Measurements from ENCODE around the gene GABPB2. TPM values are rescaled to one million over a fixed set of nuclear protein-coding genes. Genes with fewer than 3 reads are reported as not detected.
A peak's percentile ranks its signal among the peaks of the same experiment; 100 is the strongest.

GABPB2 gene
- total RNA-seq, 2 experiments from 2014 or later = 13.6 to 14.9 TPM

DNA sequence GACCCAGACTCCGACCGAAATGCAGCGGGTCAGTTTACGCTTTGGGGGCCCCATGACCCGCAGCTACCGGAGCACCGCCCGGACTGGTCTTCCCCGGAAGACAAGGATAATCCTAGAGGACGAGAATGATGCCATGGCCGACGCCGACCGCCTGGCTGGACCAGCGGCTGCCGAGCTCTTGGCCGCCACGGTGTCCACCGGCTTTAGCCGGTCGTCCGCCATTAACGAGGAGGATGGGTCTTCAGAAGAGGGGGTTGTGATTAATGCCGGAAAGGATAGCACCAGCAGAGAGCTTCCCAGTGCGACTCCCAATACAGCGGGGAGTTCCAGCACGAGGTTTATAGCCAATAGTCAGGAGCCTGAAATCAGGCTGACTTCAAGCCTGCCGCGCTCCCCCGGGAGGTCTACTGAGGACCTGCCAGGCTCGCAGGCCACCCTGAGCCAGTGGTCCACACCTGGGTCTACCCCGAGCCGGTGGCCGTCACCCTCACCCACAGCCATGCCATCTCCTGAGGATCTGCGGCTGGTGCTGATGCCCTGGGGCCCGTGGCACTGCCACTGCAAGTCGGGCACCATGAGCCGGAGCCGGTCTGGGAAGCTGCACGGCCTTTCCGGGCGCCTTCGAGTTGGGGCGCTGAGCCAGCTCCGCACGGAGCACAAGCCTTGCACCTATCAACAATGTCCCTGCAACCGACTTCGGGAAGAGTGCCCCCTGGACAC, 22.5 kb upstream of the GABPB2 start:
- CTCF ChIA-PET = interaction anchor here (0.9 to 3.9 kb wide), 18 partner anchors 9 to 428 kb away, joined by 3 to 32 read pairs (median 4); partner anchors contain the start of genes CDC42SE1, GABPB2, MINDY1 and TNFAIP8L2
- peak; percentile 74 for DNase-seq
- Mint-ChIP-seq H3K9me3 (no peaks in the 10 kb centered on the region), H3K27ac (peak overlapping the region; percentile 82), H3K4me1 (ENCODE audit: low read depth) (peaks cover 46% of the 10 kb centered on the region), H3K36me3 (peaks cover 23% of the 10 kb centered on the region), H3K4me3 (peak overlapping the region; percentile 88), H3K27me3 (no peaks in the 10 kb centered on the region)
- intact Hi-C loops (cut with micrococcal nuclease) = loop anchor here (1.0 to 2.0 kb wide), 2 partner anchors 9 to 39 kb away; partner anchors contain the start of gene PRUNE1
- POLR2A ChIA-PET = interaction anchor here (0.7 to 2.1 kb wide), 5 partner anchors 10 to 110 kb away, joined by 3 to 28 read pairs (median 4); partner anchors contain the start of genes CDC42SE1, GABPB2, MINDY1 and PRUNE1

DNA sequence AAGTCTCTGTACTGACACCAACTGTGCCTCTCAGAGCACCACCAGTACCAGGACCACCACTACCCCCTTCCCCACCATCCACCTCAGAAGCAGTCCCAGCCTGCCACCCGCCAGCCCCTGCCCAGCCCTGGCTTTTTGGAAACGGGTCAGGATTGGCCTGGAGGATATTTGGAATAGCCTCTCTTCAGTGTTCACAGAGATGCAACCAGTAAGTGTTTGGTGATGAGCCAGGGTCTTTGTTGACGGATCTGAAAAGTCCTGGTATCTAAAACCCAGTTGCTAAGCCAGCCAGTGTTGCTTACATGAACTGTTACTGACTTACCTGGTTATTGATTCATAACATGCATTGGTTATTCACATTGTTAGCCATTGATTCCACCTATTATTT, 21.9 kb upstream of the GABPB2 start:
- peaks cover 25% of the 10 kb centered on the region for H3K36me3 Mint-ChIP-seq
- peaks cover 44% of the 10 kb centered on the region for H3K4me1 Mint-ChIP-seq (ENCODE audit: low read depth)
- H3K4me3 Mint-ChIP-seq = peak overlapping the region; percentile 88
- no peaks in the 10 kb centered on the region for H3K27me3 Mint-ChIP-seq
- DNase-seq = no peak
- intact Hi-C loops (cut with micrococcal nuclease) = loop anchor here (1.0 to 2.0 kb wide), 2 partner anchors 9 to 40 kb away; partner anchors contain the start of gene PRUNE1
- H3K9me3 Mint-ChIP-seq = no peaks in the 10 kb centered on the region
- POLR2A ChIA-PET = interaction anchor here (0.7 to 2.1 kb wide), 5 partner anchors 9 to 109 kb away, joined by 3 to 28 read pairs (median 4); partner anchors contain the start of genes CDC42SE1, GABPB2, MINDY1 and PRUNE1
- peak overlapping the region; percentile 64 for H3K27ac Mint-ChIP-seq
- CTCF ChIA-PET = interaction anchor here (0.9 to 3.9 kb wide), 14 partner anchors 9 to 202 kb away, joined by 3 to 32 read pairs (median 4); partner anchors contain the start of genes CDC42SE1, GABPB2, MINDY1 and TNFAIP8L2

DNA sequence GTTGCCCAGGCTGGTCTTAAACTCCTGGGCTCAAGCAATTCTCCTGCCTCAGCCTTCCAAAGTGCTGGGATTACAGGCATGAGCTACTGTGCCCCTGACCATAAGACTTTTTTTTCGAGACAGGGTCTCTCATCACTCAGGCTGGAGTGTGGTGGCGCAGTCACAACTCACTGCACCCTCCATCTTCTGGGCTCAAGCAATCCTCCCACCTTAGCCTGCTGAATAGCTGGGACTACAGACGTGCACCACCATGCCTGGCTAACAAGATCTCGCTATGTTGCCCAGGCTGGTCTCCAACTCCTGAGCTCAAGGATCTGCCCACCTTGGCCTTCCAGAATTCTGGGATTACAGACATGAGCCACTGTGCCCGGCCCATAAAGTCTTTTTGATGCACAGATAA, 21.1 kb upstream of the GABPB2 start:
- peak overlapping the region; percentile 32 for H3K4me3 Mint-ChIP-seq
- H3K36me3 Mint-ChIP-seq = peaks cover 31% of the 10 kb centered on the region
- H3K4me1 Mint-ChIP-seq (ENCODE audit: low read depth) = peaks cover 48% of the 10 kb centered on the region
- DNase-seq = no peak
- ChIA-PET CTCF (interaction anchor here (0.6 to 3.9 kb wide), 6 partner anchors 8 to 92 kb away, joined by 4 to 32 read pairs (median 8); partner anchors contain the start of genes CDC42SE1, MINDY1 and MLLT11), POLR2A (interaction anchor here (0.8 kb wide), 1 partner anchor 8 kb away, joined by 4 read pairs; no protein-coding TSS in a partner anchor)
- intact Hi-C loops (cut with micrococcal nuclease) = loop anchor here (2.0 kb wide), 1 partner anchor 41 kb away; the partner anchor contains the start of gene PRUNE1
- no peaks in the 10 kb centered on the region for H3K9me3 Mint-ChIP-seq
- no peaks in the 10 kb centered on the region for H3K27me3 Mint-ChIP-seq
- H3K27ac Mint-ChIP-seq = no peak overlapping the region

DNA sequence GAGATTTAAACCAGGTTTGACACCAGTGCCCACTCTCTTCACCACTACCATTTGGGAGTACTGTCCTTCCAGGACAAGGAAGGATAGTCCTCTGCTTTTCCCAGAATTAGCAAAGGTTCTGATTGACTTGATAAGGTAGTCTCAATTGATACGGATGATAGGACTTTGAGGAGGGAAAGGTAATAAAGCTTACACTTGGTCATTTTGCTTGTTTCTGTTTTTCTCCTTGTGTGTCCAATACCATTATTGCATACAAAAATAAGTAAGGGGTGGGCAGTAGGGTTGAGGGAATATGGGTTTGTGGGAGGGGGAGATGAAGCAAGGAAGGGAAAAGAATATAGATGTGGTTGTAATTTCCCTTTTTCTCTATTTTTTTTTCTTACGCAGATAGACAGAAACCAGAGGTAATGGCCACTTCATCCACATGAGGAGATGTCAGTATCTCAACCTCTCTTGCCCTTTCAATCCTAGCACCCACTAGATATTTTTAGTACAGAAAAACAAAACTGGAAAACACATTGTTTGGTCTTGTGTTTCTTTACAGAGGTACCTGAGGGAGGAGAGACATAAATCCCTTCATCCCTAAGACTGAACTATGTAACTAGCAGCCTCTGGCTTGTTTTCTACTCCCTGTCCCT, 20.4 kb upstream of the GABPB2 start:
- Mint-ChIP-seq H3K36me3 (peaks cover 38% of the 10 kb centered on the region), H3K27ac (no peak overlapping the region), H3K4me1 (ENCODE audit: low read depth) (peaks cover 53% of the 10 kb centered on the region), H3K9me3 (no peaks in the 10 kb centered on the region), H3K4me3 (no peak overlapping the region), H3K27me3 (no peaks in the 10 kb centered on the region)
- intact Hi-C loops (cut with micrococcal nuclease) = loop anchor here (10.0 kb wide), 1 partner anchor 685 kb away; the partner anchor contains the start of gene RPRD2
- ChIA-PET CTCF (interaction anchor here (0.5 to 2.9 kb wide), 4 partner anchors 10 to 49 kb away, joined by 3 to 14 read pairs (median 6); partner anchors contain the start of genes CDC42SE1 and MLLT11), POLR2A (interaction anchor here (0.8 kb wide), 1 partner anchor 8 kb away, joined by 4 read pairs; no protein-coding TSS in a partner anchor)
- DNase-seq = no peak

DNA sequence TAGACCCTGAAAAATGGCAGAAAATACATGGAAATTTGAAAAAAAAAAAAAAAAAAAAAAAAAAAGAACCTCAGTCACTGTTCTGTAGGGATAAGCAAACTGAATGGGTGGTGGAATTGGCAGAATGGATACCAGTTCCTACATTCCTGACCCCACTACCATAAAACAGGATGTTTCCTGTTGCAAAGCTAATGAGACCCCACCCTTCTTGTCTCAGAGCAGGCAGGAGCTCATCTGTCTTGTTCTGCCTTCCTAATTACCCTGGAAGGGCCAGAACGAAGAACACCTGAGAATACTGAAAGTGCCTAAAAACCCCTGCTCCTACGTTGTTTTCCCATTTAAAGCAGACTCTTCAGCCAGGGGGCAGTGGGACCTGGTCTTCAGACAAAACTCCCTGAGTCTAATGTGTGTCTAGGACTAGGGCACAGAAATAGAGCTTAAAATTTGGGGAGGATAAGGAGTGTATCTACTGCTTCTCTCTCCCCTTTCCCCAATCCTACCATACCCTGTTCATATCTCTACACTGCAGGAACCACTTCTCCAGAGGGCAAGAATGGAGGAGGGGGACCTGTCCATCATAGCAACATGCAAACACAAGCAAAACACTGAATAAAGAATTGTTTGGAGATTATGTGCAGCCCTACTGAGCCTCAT, 19.1 kb upstream of the GABPB2 start:
- CTCF ChIA-PET = interaction anchor here (1.1 to 2.9 kb wide), 3 partner anchors 9 to 48 kb away, joined by 3 to 14 read pairs (median 3); partner anchors contain the start of genes CDC42SE1 and MLLT11
- no peak for DNase-seq
- intact Hi-C loops (cut with micrococcal nuclease) = loop anchor here (10.0 kb wide), 1 partner anchor 687 kb away; the partner anchor contains the start of gene RPRD2
- Mint-ChIP-seq H3K4me1 (ENCODE audit: low read depth) (peaks cover 63% of the 10 kb centered on the region), H3K27me3 (no peaks in the 10 kb centered on the region), H3K36me3 (peaks cover 51% of the 10 kb centered on the region), H3K9me3 (no peaks in the 10 kb centered on the region), H3K27ac (peak overlapping the region; percentile 40), H3K4me3 (no peak overlapping the region)
- POLR2A ChIA-PET = no interaction called here

DNA sequence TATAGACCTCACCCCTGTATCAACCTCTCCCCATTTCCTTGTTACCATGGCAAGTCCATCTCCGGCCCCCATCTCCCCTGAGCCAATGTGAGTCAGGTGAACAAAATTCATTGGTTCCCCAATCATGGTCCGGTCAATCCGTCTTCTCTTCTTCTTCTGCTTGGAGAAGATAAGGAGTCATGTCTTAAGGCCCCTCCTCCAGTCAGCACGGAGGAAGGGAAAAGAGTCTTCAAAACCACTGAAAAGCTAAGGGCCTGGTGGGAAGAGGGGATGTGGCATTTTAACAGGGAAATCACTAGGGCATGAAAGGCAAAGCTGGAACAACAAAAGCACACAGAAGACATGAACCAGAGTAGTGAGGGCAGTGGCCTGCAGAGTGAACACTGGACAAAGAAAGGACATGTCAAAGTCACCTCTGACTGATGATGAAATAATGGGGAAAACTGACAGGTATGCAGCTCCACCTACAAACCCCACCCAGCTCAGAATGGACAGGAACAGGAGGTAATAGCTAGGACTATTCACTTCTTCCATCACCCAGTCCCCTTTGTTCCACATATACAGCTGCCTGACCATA, 15.5 kb upstream of the GABPB2 start:
- ChIA-PET POLR2A (interaction anchor here (0.5 to 1.6 kb wide), 3 partner anchors 11 to 56 kb away, joined by 3 to 4 read pairs (median 3); no protein-coding TSS in a partner anchor), CTCF (interaction anchor here (0.8 to 0.9 kb wide), 3 partner anchors 30 to 100 kb away, joined by 3 to 4 read pairs (median 3); no protein-coding TSS in a partner anchor)
- Mint-ChIP-seq H3K27ac (peak overlapping the region; percentile 99), H3K4me1 (ENCODE audit: low read depth) (peaks cover 52% of the 10 kb centered on the region), H3K9me3 (no peaks in the 10 kb centered on the region), H3K27me3 (no peaks in the 10 kb centered on the region), H3K36me3 (peaks cover 76% of the 10 kb centered on the region), H3K4me3 (peak overlapping the region; percentile 3)
- intact Hi-C loops (cut with micrococcal nuclease) = loop anchor here (5.0 to 10.0 kb wide), 2 partner anchors 33 to 690 kb away; partner anchors contain the start of gene RPRD2
- DNase-seq = no peak

DNA sequence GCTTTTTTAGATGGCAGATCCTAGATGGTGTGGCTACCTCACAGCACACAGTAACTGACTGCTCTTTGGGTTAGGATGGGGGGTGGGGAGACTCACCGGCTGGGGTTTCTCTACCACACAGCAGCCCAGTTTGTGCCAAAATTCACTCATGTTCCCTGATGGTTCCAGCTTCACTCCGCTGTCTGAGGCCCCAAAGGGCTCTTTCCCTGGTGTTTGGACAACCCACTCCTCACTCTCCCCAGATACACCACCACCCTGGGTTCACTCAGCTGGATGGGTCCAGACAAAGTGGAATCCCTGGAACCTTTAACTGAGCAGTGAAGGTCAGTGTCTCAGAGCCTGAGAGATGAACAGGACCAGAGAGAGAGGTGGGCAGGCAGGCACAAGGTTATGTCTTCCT, 15.0 kb upstream of the GABPB2 start:
- H3K4me1 Mint-ChIP-seq (ENCODE audit: low read depth) = peaks cover 53% of the 10 kb centered on the region
- DNase-seq = no peak
- intact Hi-C loops (cut with micrococcal nuclease) = loop anchor here (5.0 to 10.0 kb wide), 2 partner anchors 33 to 691 kb away; partner anchors contain the start of gene RPRD2
- H3K27ac Mint-ChIP-seq = peak overlapping the region; percentile 99
- ChIA-PET CTCF (interaction anchor here (0.9 to 3.2 kb wide), 3 partner anchors 8 to 100 kb away, joined by 3 to 32 read pairs (median 4); partner anchors contain the start of gene C1orf56), POLR2A (interaction anchor here (0.5 to 1.6 kb wide), 2 partner anchors 12 to 55 kb away, joined by 3 to 4 read pairs; no protein-coding TSS in a partner anchor)
- H3K27me3 Mint-ChIP-seq = no peaks in the 10 kb centered on the region
- H3K9me3 Mint-ChIP-seq = no peaks in the 10 kb centered on the region
- H3K36me3 Mint-ChIP-seq = peaks cover 74% of the 10 kb centered on the region
- H3K4me3 Mint-ChIP-seq = peak overlapping the region; percentile 98

DNA sequence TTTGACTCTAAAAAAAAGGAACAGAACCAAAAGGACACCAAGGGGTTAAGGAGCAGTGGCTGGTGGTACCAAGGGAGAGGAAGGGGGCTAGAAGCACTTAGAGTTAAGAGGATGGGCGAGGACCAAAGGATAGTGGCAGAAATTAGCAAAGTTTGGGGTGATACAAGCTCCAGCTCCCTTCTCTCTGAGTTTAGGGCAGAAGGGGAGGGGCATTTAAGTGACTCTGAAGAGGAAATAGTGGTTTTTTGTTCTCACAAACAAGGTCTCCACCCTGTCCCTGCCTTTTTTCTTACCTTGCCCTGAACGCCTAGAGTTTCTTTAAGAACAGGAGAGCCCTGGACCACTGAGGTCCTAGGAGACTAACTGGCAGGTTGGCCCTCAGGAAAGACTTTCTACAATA, 14.4 kb upstream of the GABPB2 start:
- POLR2A ChIA-PET = interaction anchor here (1.6 to 3.9 kb wide), 2 partner anchors 8 to 12 kb away, joined by 4 to 28 read pairs; partner anchors contain the start of gene C1orf56
- H3K9me3 Mint-ChIP-seq = no peaks in the 10 kb centered on the region
- DNase-seq = no peak
- H3K27me3 Mint-ChIP-seq = no peaks in the 10 kb centered on the region
- intact Hi-C loops (cut with micrococcal nuclease) = loop anchor here (2.0 to 10.0 kb wide), 4 partner anchors 34 to 691 kb away; partner anchors contain the start of gene RPRD2
- peaks cover 55% of the 10 kb centered on the region for H3K4me1 Mint-ChIP-seq (ENCODE audit: low read depth)
- peak overlapping the region; percentile 98 for H3K4me3 Mint-ChIP-seq
- CTCF ChIA-PET = interaction anchor here (0.9 to 5.0 kb wide), 4 partner anchors 8 to 31 kb away, joined by 3 to 56 read pairs (median 22); partner anchors contain the start of genes C1orf56 and GABPB2
- peaks cover 71% of the 10 kb centered on the region for H3K36me3 Mint-ChIP-seq
- H3K27ac Mint-ChIP-seq = peak overlapping the region; percentile 99

DNA sequence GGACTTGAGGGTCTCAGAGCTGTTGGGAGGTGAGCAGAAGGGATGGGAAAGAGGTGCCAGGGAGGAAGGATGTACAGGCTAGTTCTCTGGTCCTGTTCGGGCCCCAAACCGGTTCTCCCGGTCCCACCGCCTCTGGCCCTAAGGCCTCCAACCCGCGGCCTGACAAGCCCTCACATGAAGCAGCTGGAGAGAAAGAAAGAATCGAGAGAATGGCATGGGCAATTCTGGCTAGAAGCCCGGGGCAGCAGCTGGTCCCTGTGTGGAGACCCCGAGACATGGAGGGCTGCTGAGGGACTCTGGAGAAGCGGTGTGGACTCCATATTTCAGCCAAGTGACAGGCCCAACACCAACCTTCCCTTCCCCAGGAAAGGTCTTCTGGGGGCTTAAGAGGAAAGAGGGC, 11.9 kb upstream of the GABPB2 start:
- peak overlapping the region; percentile 99 for H3K27ac Mint-ChIP-seq
- POLR2A ChIA-PET = interaction anchor here (0.7 to 3.9 kb wide), 8 partner anchors 9 to 240 kb away, joined by 3 to 28 read pairs (median 9); partner anchors contain the start of genes C1orf56, GABPB2, MINDY1 and TNFAIP8L2
- no peaks in the 10 kb centered on the region for H3K9me3 Mint-ChIP-seq
- peaks cover 59% of the 10 kb centered on the region for H3K4me1 Mint-ChIP-seq (ENCODE audit: low read depth)
- CTCF ChIA-PET = interaction anchor here (0.6 to 5.0 kb wide), 11 partner anchors 8 to 98 kb away, joined by 3 to 56 read pairs (median 5); partner anchors contain the start of genes C1orf56, GABPB2 and TNFAIP8L2
- peak overlapping the region; percentile 98 for H3K4me3 Mint-ChIP-seq
- H3K27me3 Mint-ChIP-seq = no peaks in the 10 kb centered on the region
- intact Hi-C loops (cut with micrococcal nuclease) = loop anchor here (1.0 to 10.0 kb wide), 5 partner anchors 12 to 694 kb away; partner anchors contain the start of genes GABPB2, PIP5K1A, RPRD2 and TNFAIP8L2
- H3K36me3 Mint-ChIP-seq = peaks cover 52% of the 10 kb centered on the region
- DNase-seq = no peak
